ENCODE results near the gene ACTN1. TPM values are rescaled to one million over a fixed set of nuclear protein-coding genes. Genes with fewer than 3 reads are reported as not detected.
A peak's percentile ranks its signal among the peaks of the same experiment; 100 is the strongest.

The ACTN1 gene
- total and polyA plus RNA-seq, 2 experiments from 2014 or later, result 121 to 280 TPM

GRCh38 chr14:68935761-68936214 lies 43.3 kb downstream of the ACTN1 start:
- TF ChIP-seq CTCF (conservative IDR thresholded peaks at IDR 0.05; ENCODE audit: low read depth in 2 of 2) (no peak), ZNF462 (CRISPR knock-in tag; IDR thresholded peaks at IDR 0.05) (no peak), ETS1 (IDR thresholded peaks at IDR 0.05) (no peak), STAT1 (IDR thresholded peaks at IDR 0.05; ENCODE audit: unreplicated experiment) (no peak), EZH2 (IDR thresholded peaks at IDR 0.05; ENCODE audit: low read depth, unreplicated experiment) (no peak), JUNB (IDR thresholded peaks at IDR 0.05; ENCODE audit: unreplicated experiment) (no peak)
- no peaks in the 10 kb centered on the region for H3K9me3 Mint-ChIP-seq
- H3F3A ChIP-seq (replicated peaks; ENCODE audit: low read depth), result no peaks in the 10 kb centered on the region
- H4K20me1 ChIP-seq (replicated peaks; ENCODE audit: insufficient read depth), result peaks cover 66% of the 10 kb centered on the region
- H3K27ac Mint-ChIP-seq, result no peak overlapping the region; the same call in 1 of the 2 replicates
- peaks cover 16% of the 10 kb centered on the region for H3K27me3 Mint-ChIP-seq (ENCODE audit: insufficient read depth, low read depth, poor library complexity)
- H3K4me1 Mint-ChIP-seq, result peaks cover 74% of the 10 kb centered on the region
- peak overlapping the region; percentile 26 for H3K27ac ChIP-seq (ENCODE audit: low read depth)
- ATAC-seq, result no peak
- H2AFZ ChIP-seq, result no peak overlapping the region
- no peak overlapping the region for H3K4me3 Mint-ChIP-seq
- no peaks in the 10 kb centered on the region for H3K27me3 ChIP-seq (ENCODE audit: insufficient read depth)
- no peak overlapping the region for H3K4me3 ChIP-seq
- peaks cover 2% of the 10 kb centered on the region; the same call in 2 of the 3 replicates for H3K36me3 Mint-ChIP-seq (ENCODE audit: low read depth)
- no peak overlapping the region for H3K4me2 ChIP-seq
- H3K79me2 ChIP-seq (replicated peaks; ENCODE audit: insufficient read depth), result peaks cover 100% of the 10 kb centered on the region
- H3K36me3 ChIP-seq (ENCODE audit: insufficient read depth), result no peaks in the 10 kb centered on the region; the same call in 1 of the 2 replicates
- H3K4me1 ChIP-seq (ENCODE audit: insufficient read depth), result peaks cover 49% of the 10 kb centered on the region
- DNase-seq (ENCODE audit: low spot score), result no peak
- H3K9me2 ChIP-seq (ENCODE audit: insufficient read depth), result no peaks in the 10 kb centered on the region
